ENCODE results near the gene ZNF524.

DNA sequence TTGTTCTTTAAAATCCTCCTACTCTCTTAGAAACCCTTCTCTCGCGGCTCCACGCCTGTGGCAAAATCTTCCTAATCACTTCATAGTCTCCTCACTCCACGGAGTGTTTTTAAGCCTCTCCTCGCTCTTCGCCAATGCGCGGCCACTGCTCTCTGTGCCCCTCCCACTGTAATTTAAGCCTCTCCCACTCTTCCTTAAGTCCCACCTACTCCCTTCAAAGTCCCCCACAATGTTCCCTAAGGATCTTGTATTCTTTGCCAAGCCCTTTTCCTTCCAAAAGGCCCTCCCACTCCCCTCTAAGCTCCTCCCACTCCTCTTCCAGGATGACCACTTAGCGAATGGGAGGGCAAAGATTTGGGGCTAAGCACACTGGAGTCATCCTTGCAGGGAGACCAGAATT, 2.1 kb upstream of the ZNF524 start:
- TF ChIP-seq POLR2AphosphoS5 (IDR thresholded peaks at IDR 0.05; ENCODE audit: low read depth, low read length) (no peak), POLR2A (IDR thresholded peaks at IDR 0.05; ENCODE audit: low read depth, low read length) (no peak), TAF1 (IDR thresholded peaks at IDR 0.05; ENCODE audit: borderline replicate concordance, low read depth, low read length) (no peak)

Data from GM12892 (cell line).